HG03135 (cell line): ENCODE data around the gene ANKRD33B.

ENCODE experiments used
- ATAC-seq: cut with Tn5 transposase; IDR thresholded peaks from one replicate; pipeline ENCODE4 v1.9.1; 2021; ENCODE audit warnings: mild to moderate bottlenecking, moderate library complexity; ENCODE audit not compliant: unreplicated experiment

The ANKRD33B gene

GRCh38 chr5:10671041-10672008, 107.5 kb downstream of the ANKRD33B start:
- no peak for ATAC-seq

- ATAC-seq = no peak
Observed at GRCh38 chr5:10672146-10673016, 108.5 kb downstream of the ANKRD33B start.

DNA sequence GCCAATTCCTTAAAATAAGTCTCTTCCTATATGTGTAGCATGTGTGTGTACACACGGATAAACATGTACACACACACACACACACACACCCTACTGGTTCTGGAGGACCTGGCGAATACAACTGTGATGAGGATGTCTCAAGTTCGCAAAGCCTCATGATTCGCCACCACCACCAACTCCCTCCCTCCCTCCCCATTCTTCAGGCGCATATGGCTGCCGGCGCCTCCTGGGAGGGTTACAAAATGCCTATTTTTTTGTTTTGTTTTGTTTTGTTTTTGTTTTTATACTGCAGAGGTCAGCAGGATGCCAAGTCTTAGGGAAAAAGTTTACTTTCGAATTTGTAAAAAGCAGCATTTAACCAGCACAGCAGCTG, 109.1 kb downstream of the ANKRD33B start:
- no peak for ATAC-seq

- no peak for ATAC-seq
Observed at GRCh38 chr5:10673407-10673806, 109.5 kb downstream of the ANKRD33B start.

- no peak for ATAC-seq
Observed at GRCh38 chr5:10674096-10674495, 110.2 kb downstream of the ANKRD33B start.

- ATAC-seq = no peak
Observed at GRCh38 chr5:10674582-10674981, 110.7 kb downstream of the ANKRD33B start.

- ATAC-seq = no peak
Observed at GRCh38 chr5:10675177-10675700, 111.4 kb downstream of the ANKRD33B start.

- ATAC-seq = no peak
Observed at GRCh38 chr5:10676224-10676623, 112.4 kb downstream of the ANKRD33B start.

- no peak for ATAC-seq
Observed at GRCh38 chr5:10676946-10677345, 113.1 kb downstream of the ANKRD33B start.

DNA sequence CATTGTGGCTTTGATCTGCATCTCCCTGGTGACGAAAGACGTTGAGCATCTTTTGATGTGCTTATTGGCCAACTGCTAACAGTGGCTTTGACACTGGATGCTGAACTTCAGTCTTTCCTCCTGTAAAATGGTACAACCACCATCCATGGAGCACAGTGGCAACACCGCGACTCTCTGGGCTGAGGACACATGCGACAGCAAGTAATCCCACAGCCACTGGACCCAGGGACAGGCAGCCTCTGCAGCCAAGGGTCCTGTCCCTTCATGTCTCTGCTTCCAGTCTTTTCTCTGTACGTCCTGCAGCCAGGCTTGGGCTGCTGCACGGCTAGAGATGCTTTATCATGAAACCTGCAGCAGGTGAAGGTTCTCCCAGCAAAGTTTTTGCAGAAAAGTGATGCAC, 113.7 kb downstream of the ANKRD33B start:
- no peak for ATAC-seq

GRCh38 chr5:10678244-10678643, 114.4 kb downstream of the ANKRD33B start:
- ATAC-seq = no peak

DNA sequence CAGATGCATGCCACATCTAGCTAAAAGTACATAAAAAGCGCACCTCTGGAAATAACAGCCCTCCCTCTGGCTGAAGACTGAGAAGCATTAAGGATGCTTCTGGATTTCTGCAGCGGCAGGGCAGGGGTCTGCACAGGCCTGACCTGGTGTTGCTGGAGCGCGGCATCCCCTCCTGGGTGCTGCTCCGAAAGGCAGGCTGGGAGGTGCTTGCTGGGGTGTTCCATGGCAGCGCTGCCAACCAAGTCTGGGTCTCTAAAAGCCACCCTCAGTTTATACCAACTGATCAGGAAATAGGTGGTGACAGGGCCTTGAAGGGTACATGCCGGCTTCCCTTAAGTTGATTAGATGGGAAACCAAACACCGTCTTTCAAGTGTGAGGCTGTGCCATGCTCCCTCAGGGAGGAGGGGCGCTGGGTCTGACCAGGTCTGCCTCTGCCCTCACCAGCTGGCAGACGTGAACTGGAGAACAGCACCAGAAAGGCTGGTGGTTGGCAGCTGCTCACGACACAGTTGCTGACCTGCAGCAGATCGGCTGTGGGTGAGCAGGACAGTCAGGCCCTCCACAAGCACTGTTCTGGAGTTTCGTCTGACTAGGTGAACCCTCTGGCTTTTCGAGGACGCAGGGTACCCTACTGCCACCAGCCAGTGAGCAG, 115.6 kb downstream of the ANKRD33B start:
- ATAC-seq = no peak

GRCh38 chr5:10680876-10681481, 117.1 kb downstream of the ANKRD33B start:
- ATAC-seq = no peak

DNA sequence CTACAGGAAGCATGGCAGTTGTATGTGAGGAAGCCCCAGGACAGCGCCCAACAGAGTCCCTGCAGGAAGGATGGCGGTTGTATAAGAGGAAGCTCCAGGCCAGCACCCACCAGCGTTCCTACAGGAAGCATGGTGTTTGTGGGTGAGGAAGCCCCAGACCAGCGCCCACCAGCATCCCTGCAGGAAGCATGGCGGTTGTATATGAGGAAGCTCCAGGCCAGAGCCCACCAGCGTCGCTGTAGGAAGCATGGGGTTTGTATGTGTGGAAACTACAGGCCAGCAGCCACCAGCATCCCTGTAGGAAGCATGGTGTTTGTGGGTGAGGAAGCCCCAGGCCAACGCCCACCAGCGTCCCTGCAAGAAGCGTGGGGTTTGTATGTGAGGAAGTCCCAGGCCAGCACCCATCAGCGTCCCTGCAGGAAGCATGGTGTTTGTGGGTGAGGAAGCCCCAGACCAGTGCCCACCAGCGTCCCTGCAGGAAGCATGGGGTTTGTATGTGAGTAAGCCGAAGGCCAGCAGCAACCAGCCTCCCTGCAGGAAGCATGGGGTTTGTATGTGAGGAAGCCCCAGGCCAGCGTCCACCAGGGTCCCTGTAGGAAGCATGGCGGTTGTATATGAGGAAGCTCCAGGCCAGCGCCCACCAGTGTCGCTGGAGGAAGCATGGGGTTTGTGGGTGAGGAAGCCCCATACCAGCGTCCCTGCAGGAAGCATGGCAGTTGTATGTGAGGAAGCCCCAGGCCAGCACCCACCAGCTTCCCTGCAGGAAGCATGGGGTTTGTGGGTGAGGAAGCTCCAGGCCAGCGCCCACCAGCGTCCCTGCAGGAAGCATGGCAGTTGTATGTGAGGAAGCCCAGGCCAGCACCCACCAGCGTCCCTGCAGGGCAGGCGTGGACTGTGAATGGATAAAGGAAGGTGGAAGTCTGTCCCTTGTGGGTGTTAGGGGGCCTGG, 118.1 kb downstream of the ANKRD33B start:
- no peak for ATAC-seq

- no peak for ATAC-seq
Observed at GRCh38 chr5:10682801-10683525, 119.1 kb downstream of the ANKRD33B start.

GRCh38 chr5:10684303-10685086, 120.6 kb downstream of the ANKRD33B start:
- ATAC-seq = peak; percentile 45

DNA sequence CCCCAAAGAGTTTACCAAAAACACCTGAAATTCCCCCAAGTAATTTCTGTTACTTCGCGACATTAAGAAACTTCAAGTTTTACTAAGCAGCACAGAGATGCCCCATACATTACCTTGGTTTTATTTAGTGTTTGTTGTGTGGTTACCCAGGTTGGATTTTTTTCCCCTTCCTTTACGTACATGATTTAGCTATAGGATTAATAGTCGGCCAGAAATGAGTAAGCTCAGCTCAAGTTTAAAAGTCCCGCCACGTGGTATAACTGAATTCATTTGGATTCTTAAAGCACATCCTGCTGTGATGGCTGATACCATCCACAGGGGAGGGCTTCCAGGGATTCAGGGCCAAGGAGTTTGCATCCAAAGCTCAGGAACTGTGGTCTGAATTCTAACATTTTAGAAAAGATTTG, 121.2 kb downstream of the ANKRD33B start:
- peak; percentile 75 for ATAC-seq

GRCh38 chr5:10686890-10687289, 123.0 kb downstream of the ANKRD33B start:
- no peak for ATAC-seq
